ENCODE measurements around the gene KCNMA1.

Gene KCNMA1

GRCh38 chr10:77613476-77614130, 24.0 kb downstream of the KCNMA1 start:
- H3K4me1 Mint-ChIP-seq (ENCODE audit: low read depth): no peaks in the 10 kb centered on the region
- H3K4me3 Mint-ChIP-seq: no peak overlapping the region
- H3K27ac Mint-ChIP-seq: no peak overlapping the region
- no peaks in the 10 kb centered on the region for H3K36me3 Mint-ChIP-seq (ENCODE audit: low read depth)
- no peaks in the 10 kb centered on the region for H3K9me3 Mint-ChIP-seq
- no peak for DNase-seq (ENCODE audit: low spot score)
- H3K27me3 Mint-ChIP-seq (ENCODE audit: low read depth): peaks cover 7% of the 10 kb centered on the region

- DNase-seq (ENCODE audit: low spot score): no peak
- Mint-ChIP-seq H3K9me3 (no peaks in the 10 kb centered on the region), H3K27ac (no peak overlapping the region), H3K4me1 (ENCODE audit: low read depth) (no peaks in the 10 kb centered on the region), H3K36me3 (ENCODE audit: low read depth) (no peaks in the 10 kb centered on the region), H3K4me3 (no peak overlapping the region), H3K27me3 (ENCODE audit: low read depth) (peaks cover 7% of the 10 kb centered on the region)
Measured at GRCh38 chr10:77611670-77612069, 25.9 kb downstream of the KCNMA1 start.

- no peak overlapping the region for H3K4me3 Mint-ChIP-seq
- DNase-seq (ENCODE audit: low spot score): no peak
- peaks cover 7% of the 10 kb centered on the region for H3K27me3 Mint-ChIP-seq (ENCODE audit: low read depth)
- no peaks in the 10 kb centered on the region for H3K36me3 Mint-ChIP-seq (ENCODE audit: low read depth)
- no peaks in the 10 kb centered on the region for H3K4me1 Mint-ChIP-seq (ENCODE audit: low read depth)
- no peak overlapping the region for H3K27ac Mint-ChIP-seq
- H3K9me3 Mint-ChIP-seq: no peaks in the 10 kb centered on the region
Measured at GRCh38 chr10:77611221-77611620, 26.4 kb downstream of the KCNMA1 start.

- peaks cover 7% of the 10 kb centered on the region for H3K27me3 Mint-ChIP-seq (ENCODE audit: low read depth)
- H3K36me3 Mint-ChIP-seq (ENCODE audit: low read depth): no peaks in the 10 kb centered on the region
- no peaks in the 10 kb centered on the region for H3K9me3 Mint-ChIP-seq
- no peak for DNase-seq (ENCODE audit: low spot score)
- no peak overlapping the region for H3K4me3 Mint-ChIP-seq
- H3K27ac Mint-ChIP-seq: no peak overlapping the region
- H3K4me1 Mint-ChIP-seq (ENCODE audit: low read depth): no peaks in the 10 kb centered on the region
Measured at GRCh38 chr10:77609781-77610272, 27.8 kb downstream of the KCNMA1 start.

- H3K9me3 Mint-ChIP-seq: no peaks in the 10 kb centered on the region
- peaks cover 5% of the 10 kb centered on the region for H3K27me3 Mint-ChIP-seq (ENCODE audit: low read depth)
- H3K4me1 Mint-ChIP-seq (ENCODE audit: low read depth): peaks cover 4% of the 10 kb centered on the region
- no peak overlapping the region for H3K27ac Mint-ChIP-seq
- DNase-seq (ENCODE audit: low spot score): no peak
- no peak overlapping the region for H3K4me3 Mint-ChIP-seq
- H3K36me3 Mint-ChIP-seq (ENCODE audit: low read depth): no peaks in the 10 kb centered on the region
Measured at GRCh38 chr10:77608281-77608680, 29.3 kb downstream of the KCNMA1 start.

- H3K36me3 Mint-ChIP-seq (ENCODE audit: low read depth): no peaks in the 10 kb centered on the region
Measured at GRCh38 chr10:77606751-77607150, 30.9 kb downstream of the KCNMA1 start.

GRCh38 chr10:77605466-77605865, 32.1 kb downstream of the KCNMA1 start:
- H3K4me3 Mint-ChIP-seq: no peak overlapping the region
- H3K36me3 Mint-ChIP-seq (ENCODE audit: low read depth): no peaks in the 10 kb centered on the region
- no peak for DNase-seq (ENCODE audit: low spot score)
- H3K27ac Mint-ChIP-seq: no peak overlapping the region
- H3K9me3 Mint-ChIP-seq: no peaks in the 10 kb centered on the region
- peaks cover 6% of the 10 kb centered on the region for H3K4me1 Mint-ChIP-seq (ENCODE audit: low read depth)
- H3K27me3 Mint-ChIP-seq (ENCODE audit: low read depth): no peaks in the 10 kb centered on the region

More at GRCh38 chr10:77606751-77607150, 30.9 kb downstream of the KCNMA1 start:
- DNase-seq (ENCODE audit: low spot score): no peak
- Mint-ChIP-seq H3K4me1 (ENCODE audit: low read depth) (peaks cover 6% of the 10 kb centered on the region), H3K9me3 (no peaks in the 10 kb centered on the region), H3K4me3 (no peak overlapping the region), H3K27ac (no peak overlapping the region), H3K27me3 (ENCODE audit: low read depth) (no peaks in the 10 kb centered on the region)

GRCh38 chr10:77604941-77605351, 32.7 kb downstream of the KCNMA1 start:
- no peak overlapping the region for H3K27ac Mint-ChIP-seq
- H3K27me3 Mint-ChIP-seq (ENCODE audit: low read depth): no peaks in the 10 kb centered on the region
- no peak for DNase-seq (ENCODE audit: low spot score)
- no peaks in the 10 kb centered on the region for H3K9me3 Mint-ChIP-seq
- peaks cover 6% of the 10 kb centered on the region for H3K4me1 Mint-ChIP-seq (ENCODE audit: low read depth)
- H3K4me3 Mint-ChIP-seq: no peak overlapping the region
- no peaks in the 10 kb centered on the region for H3K36me3 Mint-ChIP-seq (ENCODE audit: low read depth)

GRCh38 chr10:77604063-77604462, 33.5 kb downstream of the KCNMA1 start:
- no peaks in the 10 kb centered on the region for H3K9me3 Mint-ChIP-seq
- H3K36me3 Mint-ChIP-seq (ENCODE audit: low read depth): no peaks in the 10 kb centered on the region
- H3K4me1 Mint-ChIP-seq (ENCODE audit: low read depth): peaks cover 6% of the 10 kb centered on the region
- H3K4me3 Mint-ChIP-seq: no peak overlapping the region
- H3K27me3 Mint-ChIP-seq (ENCODE audit: low read depth): no peaks in the 10 kb centered on the region
- no peak overlapping the region for H3K27ac Mint-ChIP-seq
- no peak for DNase-seq (ENCODE audit: low spot score)

GRCh38 chr10:77603534-77603927, 34.1 kb downstream of the KCNMA1 start:
- no peaks in the 10 kb centered on the region for H3K36me3 Mint-ChIP-seq (ENCODE audit: low read depth)

GRCh38 chr10:77602913-77603533, 34.6 kb downstream of the KCNMA1 start:
- Mint-ChIP-seq H3K4me3 (no peak overlapping the region), H3K27ac (no peak overlapping the region), H3K27me3 (ENCODE audit: low read depth) (no peaks in the 10 kb centered on the region), H3K9me3 (no peaks in the 10 kb centered on the region), H3K4me1 (ENCODE audit: low read depth) (peaks cover 6% of the 10 kb centered on the region), H3K36me3 (ENCODE audit: low read depth) (no peaks in the 10 kb centered on the region)
- DNase-seq (ENCODE audit: low spot score): no peak

More at GRCh38 chr10:77603534-77603927, 34.1 kb downstream of the KCNMA1 start:
- DNase-seq (ENCODE audit: low spot score): no peak
- H3K27me3 Mint-ChIP-seq (ENCODE audit: low read depth): no peaks in the 10 kb centered on the region
- no peak overlapping the region for H3K4me3 Mint-ChIP-seq
- H3K9me3 Mint-ChIP-seq: no peaks in the 10 kb centered on the region
- peaks cover 6% of the 10 kb centered on the region for H3K4me1 Mint-ChIP-seq (ENCODE audit: low read depth)
- H3K27ac Mint-ChIP-seq: no peak overlapping the region

- Mint-ChIP-seq H3K36me3 (ENCODE audit: low read depth) (no peaks in the 10 kb centered on the region), H3K27me3 (ENCODE audit: low read depth) (no peaks in the 10 kb centered on the region), H3K27ac (no peak overlapping the region), H3K4me1 (ENCODE audit: low read depth) (peaks cover 6% of the 10 kb centered on the region), H3K9me3 (no peaks in the 10 kb centered on the region), H3K4me3 (no peak overlapping the region)
- no peak for DNase-seq (ENCODE audit: low spot score)
Measured at GRCh38 chr10:77602231-77602912, 35.2 kb downstream of the KCNMA1 start.

- no peaks in the 10 kb centered on the region for H3K36me3 Mint-ChIP-seq (ENCODE audit: low read depth)
- H3K9me3 Mint-ChIP-seq: no peaks in the 10 kb centered on the region
- H3K4me1 Mint-ChIP-seq (ENCODE audit: low read depth): peaks cover 6% of the 10 kb centered on the region
- DNase-seq (ENCODE audit: low spot score): no peak
- no peaks in the 10 kb centered on the region for H3K27me3 Mint-ChIP-seq (ENCODE audit: low read depth)
- H3K4me3 Mint-ChIP-seq: no peak overlapping the region
- H3K27ac Mint-ChIP-seq: no peak overlapping the region
Measured at GRCh38 chr10:77601488-77601887, 36.1 kb downstream of the KCNMA1 start.

GRCh38 chr10:77600640-77601039, 37.0 kb downstream of the KCNMA1 start:
- H3K4me1 Mint-ChIP-seq (ENCODE audit: low read depth): peaks cover 6% of the 10 kb centered on the region
- H3K27ac Mint-ChIP-seq: no peak overlapping the region
- no peak overlapping the region for H3K4me3 Mint-ChIP-seq

More at GRCh38 chr10:77600640-77601039, 37.0 kb downstream of the KCNMA1 start:
- no peaks in the 10 kb centered on the region for H3K36me3 Mint-ChIP-seq (ENCODE audit: low read depth)
- no peaks in the 10 kb centered on the region for H3K27me3 Mint-ChIP-seq (ENCODE audit: low read depth)
- H3K9me3 Mint-ChIP-seq: no peaks in the 10 kb centered on the region
- no peak for DNase-seq (ENCODE audit: low spot score)

Measured in T-helper 2 cell treated with Interferon-gamma antibody and Interleukin-4, amounts not matched to agents 5 μg/mL and 100 μg/mL, for 36 hours (primary cell).